GM12892 (cell line): ENCODE measurements around the gene SERTAD4.

Experiments used
- POLR2A ChIP-seq: IDR thresholded peaks from 2 replicates; pipeline ENCODE4 v1.6.1; 2011; ENCODE audit warnings: low read depth, low read length, control low read depth
- POLR2AphosphoS5 ChIP-seq: IDR thresholded peaks from 2 replicates; pipeline ENCODE4 v1.6.1; 2011; ENCODE audit warnings: low read depth, low read length, control low read depth
- TAF1 ChIP-seq: IDR thresholded peaks from 2 replicates; pipeline ENCODE4 v1.6.1; 2011; ENCODE audit warnings: low read depth, mild to moderate bottlenecking, control low read depth, low read length, borderline replicate concordance

GRCh38 chr1:210234329-210234757, 1.7 kb downstream of the SERTAD4 start:
- TF ChIP-seq POLR2A (no peak), POLR2AphosphoS5 (no peak), TAF1 (no peak)
